ENCODE results near the gene FTL.
"Not testable (repeated sequence)": the region's sequence is repeated elsewhere in the genome, so short reads cannot be mapped to it uniquely, and the experiment has no call there.

Gene FTL

DNA sequence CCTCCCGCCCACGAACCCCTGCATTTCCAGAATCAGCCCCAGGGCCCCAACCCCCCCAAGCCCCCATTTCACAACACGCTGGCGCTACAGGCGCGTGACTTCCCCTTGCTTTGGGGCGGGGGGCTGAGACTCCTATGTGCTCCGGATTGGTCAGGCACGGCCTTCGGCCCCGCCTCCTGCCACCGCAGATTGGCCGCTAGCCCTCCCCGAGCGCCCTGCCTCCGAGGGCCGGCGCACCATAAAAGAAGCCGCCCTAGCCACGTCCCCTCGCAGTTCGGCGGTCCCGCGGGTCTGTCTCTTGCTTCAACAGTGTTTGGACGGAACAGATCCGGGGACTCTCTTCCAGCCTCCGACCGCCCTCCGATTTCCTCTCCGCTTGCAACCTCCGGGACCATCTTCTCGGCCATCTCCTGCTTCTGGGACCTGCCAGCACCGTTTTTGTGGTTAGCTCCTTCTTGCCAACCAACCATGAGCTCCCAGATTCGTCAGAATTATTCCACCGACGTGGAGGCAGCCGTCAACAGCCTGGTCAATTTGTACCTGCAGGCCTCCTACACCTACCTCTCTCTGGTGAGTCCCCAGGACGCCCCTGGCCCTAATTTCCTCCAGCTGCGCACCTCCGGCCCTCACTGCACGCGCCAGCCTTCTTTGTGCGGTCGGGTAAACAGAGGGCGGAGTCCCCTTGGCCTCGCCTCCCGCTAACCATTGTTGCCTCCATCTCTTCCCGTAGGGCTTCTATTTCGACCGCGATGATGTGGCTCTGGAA lies at the start of gene FTL:
TSS of gene FTL (plus strand) at position 270 of the 766 bp plus-strand sequence. CDS start at position 469, 199 bp downstream.
- DNase-seq (ENCODE audit: low read depth, low spot score), result peak; percentile 83

DNA sequence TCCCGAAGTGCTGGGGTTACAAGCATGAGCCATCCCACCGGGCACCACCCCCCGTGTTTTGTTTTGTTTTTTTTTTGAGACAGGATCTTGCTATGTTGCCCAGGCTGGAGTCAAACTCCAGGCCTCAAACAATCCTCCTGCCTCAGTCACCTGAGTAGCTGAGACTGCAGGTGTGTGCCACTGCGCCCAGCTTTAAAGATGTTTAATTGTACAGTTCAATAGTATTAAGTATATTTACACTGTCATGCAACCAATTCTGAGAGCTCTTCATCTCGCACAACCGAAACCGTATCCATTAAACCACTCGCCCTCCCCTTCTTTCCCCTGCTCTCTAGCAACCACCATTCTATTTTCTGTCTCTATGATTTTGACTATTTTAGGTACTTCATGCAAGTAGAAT lies 49.4 kb upstream of the FTL start:
- no peak for DNase-seq (ENCODE audit: low read depth, low spot score)

DNA sequence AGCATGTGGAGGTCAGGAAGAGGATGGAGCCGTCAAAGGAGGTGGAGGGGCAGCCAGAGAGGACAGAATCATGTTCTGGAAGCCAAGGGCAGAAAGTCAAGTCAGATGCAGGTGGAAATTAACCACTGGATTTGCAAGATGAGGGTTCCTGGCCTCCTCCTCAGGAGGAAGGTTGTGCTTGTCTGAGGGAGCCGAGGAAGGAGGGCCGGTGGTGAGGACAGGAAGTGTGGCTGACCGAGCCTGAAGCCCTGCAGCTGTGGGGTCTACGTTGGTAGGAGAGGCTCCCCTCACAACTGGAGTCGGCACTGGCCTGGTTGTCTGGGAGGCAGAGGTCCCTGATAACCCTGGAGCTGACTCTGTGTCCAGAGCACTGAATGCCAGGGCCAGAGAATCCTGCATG lies 47.0 kb upstream of the FTL start:
- no peak for DNase-seq (ENCODE audit: low read depth, low spot score)

DNA sequence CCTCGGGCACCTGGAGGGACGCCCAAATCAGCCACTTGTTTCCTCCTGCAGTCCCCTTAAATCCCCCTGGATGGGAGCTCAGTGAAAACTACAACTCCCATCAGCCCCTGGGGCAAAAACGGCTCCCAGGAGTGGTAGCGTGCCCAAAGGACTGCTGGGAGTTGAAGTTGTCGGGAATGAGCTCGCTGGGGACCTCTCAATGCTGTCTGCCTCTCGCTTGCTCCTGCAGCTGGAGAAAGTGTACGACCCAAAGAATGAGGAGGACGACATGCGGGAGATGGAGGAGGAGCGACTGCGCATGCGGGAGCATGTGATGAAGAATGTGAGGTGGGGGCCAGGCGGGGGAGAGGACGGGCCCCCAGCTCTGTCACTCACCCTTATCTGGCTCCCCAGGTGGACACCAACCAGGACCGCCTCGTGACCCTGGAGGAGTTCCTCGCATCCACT lies 46.3 kb upstream of the FTL start:
- DNase-seq (ENCODE audit: low read depth, low spot score), result no peak

DNA sequence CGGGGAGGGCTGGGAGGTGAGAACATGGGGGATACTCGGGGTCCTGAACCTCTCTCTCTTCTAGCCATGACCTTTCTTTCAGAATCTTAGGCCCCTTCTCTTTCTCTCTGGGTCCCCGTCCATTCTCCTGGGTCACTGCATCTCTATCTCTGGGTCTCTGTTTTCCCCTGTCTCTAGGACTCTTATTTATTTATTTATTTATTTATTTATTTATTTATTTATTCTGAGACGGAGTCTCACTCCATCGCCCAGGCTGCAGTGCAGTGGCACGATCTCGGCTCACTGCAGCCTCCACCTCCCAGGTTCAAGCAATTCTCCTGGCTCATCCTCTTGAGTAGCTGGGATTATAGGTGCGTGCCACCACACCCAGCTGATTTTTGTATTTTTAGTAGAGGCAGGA lies 45.8 kb upstream of the FTL start:
- not testable (repeated sequence) for DNase-seq (ENCODE audit: low read depth, low spot score)

DNA sequence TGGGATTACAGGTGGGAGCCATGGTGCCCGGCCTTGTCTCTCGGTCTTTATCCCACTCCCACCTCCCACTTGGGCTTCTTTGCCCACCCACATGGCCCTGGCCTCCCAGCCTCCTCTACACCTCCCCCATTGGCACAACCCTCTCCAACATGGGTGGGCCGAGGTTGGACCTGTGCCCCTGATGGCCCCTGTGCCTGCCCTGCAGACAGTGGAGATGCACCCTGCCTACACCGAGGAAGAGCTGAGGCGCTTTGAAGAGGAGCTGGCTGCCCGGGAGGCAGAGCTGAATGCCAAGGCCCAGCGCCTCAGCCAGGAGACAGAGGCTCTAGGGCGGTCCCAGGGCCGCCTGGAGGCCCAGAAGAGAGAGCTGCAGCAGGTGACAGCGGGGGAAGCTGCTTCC lies 44.2 kb upstream of the FTL start:
- no peak for DNase-seq (ENCODE audit: low read depth, low spot score)

DNA sequence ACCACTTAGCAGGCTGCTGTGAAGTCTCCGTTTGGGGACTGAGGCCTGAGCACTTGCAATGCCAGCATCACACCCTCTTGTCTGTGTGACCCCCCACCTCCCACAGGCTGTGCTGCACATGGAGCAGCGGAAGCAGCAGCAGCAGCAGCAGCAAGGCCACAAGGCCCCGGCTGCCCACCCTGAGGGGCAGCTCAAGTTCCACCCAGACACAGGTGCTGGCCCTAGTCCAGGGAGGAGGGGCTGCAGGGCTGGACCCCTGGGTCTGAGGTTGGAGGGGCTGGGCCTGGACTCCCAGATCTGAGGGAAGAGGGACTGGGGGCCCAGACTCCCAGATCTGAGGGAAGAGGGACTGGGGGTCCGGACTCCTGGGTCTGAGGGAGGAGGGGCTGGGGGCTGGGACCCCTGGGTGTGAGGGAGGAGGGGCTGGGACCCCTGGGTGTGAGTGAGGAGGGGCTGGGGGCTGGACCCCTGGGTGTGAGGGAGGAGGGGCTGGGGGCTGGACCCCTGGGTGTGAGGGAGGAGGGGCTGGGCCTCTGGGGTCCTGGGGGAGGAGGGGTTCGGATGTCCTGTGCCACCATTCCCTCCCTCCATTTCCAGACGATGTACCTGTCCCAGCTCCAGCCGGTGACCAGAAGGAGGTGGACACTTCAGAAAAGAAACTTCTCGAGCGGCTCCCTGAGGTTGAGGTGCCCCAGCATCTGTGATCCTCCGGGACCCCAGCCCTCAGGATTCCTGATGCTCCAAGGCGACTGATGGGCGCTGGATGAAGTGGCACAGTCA lies 43.2 kb upstream of the FTL start:
- no peak for DNase-seq (ENCODE audit: low read depth, low spot score)

DNA sequence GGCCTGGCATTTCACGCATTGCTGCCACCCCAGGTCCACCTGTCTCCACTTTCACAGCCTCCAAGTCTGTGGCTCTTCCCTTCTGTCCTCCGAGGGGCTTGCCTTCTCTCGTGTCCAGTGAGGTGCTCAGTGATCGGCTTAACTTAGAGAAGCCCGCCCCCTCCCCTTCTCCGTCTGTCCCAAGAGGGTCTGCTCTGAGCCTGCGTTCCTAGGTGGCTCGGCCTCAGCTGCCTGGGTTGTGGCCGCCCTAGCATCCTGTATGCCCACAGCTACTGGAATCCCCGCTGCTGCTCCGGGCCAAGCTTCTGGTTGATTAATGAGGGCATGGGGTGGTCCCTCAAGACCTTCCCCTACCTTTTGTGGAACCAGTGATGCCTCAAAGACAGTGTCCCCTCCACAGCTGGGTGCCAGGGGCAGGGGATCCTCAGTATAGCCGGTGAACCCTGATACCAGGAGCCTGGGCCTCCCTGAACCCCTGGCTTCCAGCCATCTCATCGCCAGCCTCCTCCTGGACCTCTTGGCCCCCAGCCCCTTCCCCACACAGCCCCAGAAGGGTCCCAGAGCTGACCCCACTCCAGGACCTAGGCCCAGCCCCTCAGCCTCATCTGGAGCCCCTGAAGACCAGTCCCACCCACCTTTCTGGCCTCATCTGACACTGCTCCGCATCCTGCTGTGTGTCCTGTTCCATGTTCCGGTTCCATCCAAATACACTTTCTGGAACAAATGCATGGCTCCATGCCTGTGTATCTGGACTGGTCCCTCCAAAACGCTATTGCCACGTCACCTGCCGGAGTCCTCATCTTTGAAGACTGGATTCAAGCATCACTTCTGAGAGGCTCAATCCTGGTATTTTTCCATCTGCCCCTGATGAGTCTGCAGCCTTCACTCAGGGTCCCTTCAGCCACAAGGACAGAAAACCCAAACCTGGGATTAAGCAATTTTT lies 42.3 kb upstream of the FTL start:
- no peak for DNase-seq (ENCODE audit: low read depth, low spot score)

DNA sequence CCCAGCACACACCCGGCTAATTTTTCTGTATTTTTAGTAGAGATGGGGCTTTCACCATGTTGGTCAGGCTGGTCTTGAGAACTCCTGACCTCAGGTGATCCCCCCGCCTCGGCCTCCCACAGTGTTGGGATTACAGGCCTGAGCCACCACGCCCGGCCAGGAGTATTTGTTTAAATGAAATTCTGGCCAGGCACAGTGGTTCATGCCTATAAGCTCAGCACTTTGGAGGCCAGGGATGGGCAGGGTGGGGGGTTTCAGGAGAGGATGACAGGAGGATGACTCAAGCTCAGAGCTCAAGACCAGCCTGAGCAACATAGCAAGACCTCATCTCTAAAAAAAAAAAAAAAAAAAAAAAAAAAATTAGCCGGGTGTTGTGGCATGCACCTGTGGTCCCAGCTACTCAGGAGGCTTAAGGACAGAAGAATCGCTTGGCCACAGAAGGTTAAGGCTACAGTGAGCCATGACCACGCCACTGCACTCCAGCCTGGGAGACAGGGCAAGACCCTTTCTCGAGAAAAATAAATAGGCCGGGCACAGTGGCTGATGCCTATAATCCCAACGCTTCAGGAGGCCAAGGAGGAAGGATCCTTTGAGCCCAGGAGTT lies 39.8 kb upstream of the FTL start:
- no peak for DNase-seq (ENCODE audit: low read depth, low spot score)

DNA sequence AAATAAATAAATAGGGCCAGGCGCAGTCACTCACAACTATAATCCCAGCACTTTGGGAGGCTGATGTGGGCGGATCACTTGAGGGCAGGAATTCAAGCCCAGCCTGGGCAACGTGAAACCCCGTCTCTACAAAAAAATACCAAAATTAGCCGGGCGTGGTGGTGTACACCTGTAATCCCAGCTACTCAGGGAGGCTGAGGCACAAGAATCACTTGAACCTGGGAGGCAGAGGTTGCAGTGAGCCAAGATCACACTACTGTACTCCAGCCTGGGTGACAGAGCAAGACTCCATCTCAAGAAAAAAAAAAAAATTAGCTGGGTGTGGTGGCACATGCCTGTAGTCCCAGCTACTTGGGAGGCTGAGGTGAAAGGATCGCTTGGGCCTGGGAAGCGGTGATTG lies 39.2 kb upstream of the FTL start:
- not testable (repeated sequence) for DNase-seq (ENCODE audit: low read depth, low spot score)

DNA sequence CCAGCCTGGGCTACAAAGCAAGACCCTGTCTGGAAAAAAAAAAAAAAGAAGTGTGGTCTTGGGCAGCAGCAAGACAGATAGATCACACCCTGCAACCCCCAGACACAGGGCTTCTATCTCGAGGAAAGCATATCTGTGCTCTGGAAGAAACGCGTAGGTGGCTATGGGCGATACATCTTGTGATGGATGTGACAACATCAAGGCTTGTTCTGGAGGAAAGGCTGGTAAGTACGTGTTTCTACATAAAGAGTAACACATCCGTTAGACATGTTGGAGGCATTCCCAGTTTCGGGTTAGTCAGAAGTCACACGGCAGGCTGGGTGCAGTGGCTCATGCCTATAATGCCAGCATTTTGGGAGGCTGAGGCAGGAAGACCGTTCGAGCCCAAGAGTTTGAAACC lies 38.2 kb upstream of the FTL start:
- DNase-seq (ENCODE audit: low read depth, low spot score), result no peak

DNA sequence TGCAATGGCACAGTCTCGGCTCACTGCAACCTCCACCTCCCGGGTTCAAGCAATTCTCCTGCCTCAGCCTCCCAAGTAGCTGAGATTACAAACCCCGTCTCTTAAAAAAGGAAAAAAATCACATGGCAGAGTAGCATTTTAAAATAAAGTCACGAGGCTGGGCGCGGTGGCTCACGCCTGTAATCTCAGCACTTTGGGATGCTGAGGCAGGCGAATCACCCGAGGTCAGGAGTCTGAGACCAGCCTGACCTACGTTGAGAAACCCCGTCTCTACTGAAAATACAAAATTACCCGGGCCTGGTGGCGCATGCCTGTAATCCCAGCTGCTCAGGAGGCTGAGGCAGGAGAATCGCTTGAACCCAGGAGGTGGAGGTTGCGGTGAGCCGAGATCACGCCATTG lies 37.4 kb upstream of the FTL start:
- not testable (repeated sequence) for DNase-seq (ENCODE audit: low read depth, low spot score)

DNA sequence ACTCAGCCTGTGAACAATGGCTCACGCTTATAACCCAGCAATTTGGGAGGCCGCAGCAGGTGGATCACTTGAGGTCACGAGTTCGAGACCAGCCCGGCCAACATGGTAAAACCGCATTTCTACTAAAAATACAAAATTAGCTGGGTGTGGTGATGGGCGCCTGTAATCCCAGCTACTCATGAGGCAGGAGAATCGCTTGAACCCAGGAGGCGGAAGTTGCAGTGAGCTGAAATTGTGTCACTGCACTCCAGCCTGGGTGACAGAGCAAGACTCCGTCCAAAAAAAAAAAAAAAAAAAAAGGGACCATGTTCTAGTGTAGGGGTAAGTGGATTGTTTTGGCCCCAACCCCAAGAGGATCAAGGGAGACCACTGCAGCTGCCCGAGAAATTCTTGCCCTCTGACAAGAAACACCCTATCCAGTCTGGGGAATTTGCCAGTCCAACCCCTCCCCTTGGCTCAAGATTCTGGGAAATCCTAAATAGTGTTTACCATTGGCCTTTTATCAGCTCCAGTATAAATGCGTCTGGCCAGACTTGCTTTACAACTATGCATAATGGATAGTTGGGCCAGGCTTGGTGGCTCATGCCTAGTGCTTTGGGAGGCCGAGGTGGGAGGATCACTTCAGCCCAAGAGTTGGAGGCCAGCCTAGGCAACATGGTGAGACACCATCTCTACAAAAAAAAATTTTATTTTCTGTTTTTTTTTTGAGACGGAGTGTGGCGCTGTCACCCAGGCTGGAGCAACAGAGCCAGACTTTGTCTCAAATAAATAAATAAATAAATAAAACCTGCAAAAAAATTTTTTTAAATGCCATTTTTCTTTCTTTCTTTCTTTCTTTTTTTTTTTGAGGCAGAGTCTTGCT lies 36.7 kb upstream of the FTL start:
- DNase-seq (ENCODE audit: low read depth, low spot score), result no peak

DNA sequence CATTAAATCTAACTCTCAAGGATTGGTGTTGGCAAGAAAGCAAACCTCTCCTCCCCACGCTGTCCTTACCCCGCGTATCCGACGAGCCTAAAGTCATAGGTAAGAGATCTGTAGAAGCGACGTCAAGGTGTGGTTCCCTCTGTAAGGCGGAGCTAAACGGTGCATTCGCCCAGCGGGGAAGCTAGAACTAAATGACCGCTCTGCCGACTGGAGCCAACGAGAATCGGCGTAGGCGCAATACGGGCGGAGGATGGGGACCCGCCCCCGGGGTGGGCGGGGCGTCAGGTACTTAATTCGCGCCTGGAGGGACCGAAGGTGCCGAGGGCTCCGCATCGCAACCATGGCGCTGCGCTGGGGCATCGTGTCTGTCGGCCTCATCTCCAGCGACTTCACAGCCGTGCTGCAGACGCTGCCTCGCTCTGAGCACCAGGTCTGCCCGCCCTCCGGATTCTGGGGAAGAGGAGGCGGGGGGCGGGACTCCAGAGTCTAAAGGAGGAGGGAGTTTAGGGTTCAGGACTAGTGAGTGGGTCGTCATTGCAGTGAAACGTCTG lies 31.7 kb upstream of the FTL start, which contains the start of gene DHDH:
TSS of gene DHDH (plus strand) at position 318 of the 551 bp plus-strand sequence. CDS start at position 341, 23 bp downstream.
- DNase-seq (ENCODE audit: low read depth, low spot score), result no peak

DNA sequence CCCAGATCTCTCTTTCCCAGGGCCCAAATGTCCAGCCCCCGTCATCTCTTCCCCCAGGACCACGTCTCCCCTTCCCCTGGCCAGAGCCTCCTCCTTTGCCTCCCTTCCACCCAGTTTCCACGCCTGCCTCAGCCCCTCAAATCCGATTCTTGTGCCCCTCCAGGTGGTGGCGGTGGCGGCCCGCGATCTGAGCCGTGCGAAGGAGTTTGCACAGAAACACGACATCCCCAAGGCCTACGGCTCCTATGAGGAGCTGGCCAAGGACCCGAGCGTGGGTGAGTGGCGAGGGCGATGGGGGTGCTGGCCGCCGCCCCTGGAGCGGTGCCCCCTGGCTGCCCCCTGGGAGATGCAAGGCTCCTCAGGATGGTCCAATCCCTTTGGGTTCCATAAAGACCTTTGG lies 30.3 kb upstream of the FTL start:
- DNase-seq (ENCODE audit: low read depth, low spot score), result no peak

DNA sequence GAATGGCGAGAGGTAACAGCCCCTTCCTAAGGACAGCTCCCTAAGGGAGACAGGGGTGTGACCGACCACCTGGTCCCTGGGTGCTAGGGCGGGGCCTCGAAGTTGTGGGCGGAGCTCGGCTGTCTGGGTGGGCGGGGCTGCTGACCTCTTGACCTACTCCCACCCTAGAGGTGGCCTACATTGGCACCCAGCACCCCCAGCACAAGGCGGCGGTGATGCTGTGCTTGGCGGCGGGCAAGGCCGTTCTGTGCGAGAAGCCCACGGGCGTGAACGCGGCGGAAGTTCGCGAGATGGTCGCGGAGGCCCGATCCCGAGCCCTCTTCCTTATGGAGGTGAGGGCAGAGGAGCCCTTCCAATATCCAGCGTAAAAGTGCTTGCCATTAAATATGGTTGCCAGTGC lies 29.2 kb upstream of the FTL start:
- no peak for DNase-seq (ENCODE audit: low read depth, low spot score)

DNA sequence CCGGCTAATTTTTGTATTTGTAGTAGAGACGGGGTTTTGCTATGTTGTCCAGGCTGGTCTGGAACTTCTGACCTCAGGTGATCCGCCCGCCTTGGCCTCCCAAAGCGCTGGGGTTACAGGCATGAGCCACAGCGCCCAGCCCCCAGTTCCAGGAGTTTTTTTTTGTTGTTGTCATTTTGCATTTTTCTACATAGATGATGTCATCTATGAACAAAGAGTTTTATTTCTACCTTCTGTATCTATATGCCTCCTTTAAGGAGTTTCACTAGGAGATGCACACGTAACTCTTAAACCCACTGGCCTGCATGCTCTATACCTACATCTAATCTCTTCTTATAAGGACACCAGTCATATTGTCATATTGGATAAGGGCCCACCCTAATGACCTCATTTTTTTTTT lies 26.9 kb upstream of the FTL start:
- DNase-seq (ENCODE audit: low read depth, low spot score), result no peak

DNA sequence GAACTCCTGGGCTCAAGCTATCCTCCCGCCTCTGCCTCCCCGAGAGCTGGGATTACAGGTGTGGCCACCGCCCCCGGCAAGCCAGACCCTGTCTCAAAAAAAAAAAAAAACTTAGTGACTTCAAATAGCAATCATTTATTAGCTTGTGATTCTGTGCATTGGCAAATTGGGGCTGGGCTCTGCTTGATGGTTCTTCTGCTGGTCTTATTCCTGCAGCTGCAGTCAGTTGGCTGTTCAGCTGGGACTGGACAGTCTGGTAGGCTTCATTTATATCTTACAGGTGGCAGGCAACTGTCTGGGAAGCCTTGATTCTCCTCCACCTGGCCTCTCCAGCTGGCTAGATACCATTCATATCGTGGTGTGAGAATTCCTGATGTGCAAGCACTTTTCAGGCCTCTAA lies 24.2 kb upstream of the FTL start:
- no peak for DNase-seq (ENCODE audit: low read depth, low spot score)

DNA sequence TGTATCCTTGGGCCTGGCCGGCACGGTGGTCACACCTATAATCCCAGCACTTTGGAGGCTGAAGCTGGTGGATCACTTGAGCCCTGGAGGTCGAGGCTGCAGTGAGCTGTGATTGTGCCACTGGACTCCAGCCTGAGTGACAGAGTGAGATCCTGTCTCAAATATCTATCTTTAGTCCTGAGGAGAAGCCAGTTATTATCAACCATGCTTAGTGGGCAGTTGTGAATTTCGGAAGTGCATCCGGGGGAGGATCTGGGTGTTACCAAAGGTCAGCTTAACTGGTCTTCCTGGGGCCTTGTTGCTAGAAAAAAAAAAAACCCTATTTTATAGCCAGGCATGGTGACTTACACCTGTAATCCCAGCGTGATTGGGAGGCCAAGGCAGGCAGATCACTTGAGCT lies 22.0 kb upstream of the FTL start:
- DNase-seq (ENCODE audit: low read depth, low spot score), result no peak

DNA sequence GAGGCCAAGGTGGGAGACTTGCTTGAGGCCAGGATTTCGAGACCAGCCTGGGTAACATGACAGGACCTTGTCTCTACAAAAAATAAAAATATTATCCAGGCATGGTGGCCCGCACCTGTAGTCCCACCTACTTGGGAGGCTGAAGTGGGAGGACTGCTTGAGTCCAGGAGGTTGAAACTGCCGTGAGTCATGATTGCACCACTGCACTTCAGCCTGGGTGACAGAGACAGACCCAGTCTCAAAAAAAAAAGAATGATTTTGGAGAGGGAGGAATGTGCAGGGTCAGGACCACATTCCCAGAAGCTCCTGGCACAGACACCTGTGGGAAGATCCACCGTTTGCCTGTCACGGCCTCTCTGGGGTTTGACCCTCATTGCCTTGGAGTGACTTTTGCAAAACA lies 19.7 kb upstream of the FTL start:
- no peak for DNase-seq (ENCODE audit: low read depth, low spot score)
